Fibroblast of pulmonary artery (primary cell): ENCODE data around the gene HDDC3.

Experiments used
- DNase-seq: peaks from one replicate; pipeline ENCODE4 v3.0.0-alpha.2; 2010; ENCODE audit warnings: low read depth
- H3K4me3 ChIP-seq: replicated peaks from 2 replicates; pipeline ENCODE4 v1.5.1; 2011; ENCODE audit warnings: low read depth, mild to moderate bottlenecking, control low read depth, low read length, moderate library complexity
- TF ChIP-seq, protein P1 (sequence below): IDR thresholded peaks from 2 replicates; pipeline ENCODE4 v1.5.1; 2011; ENCODE audit warnings: mild to moderate bottlenecking, control low read depth, low read length, inconsistent platforms; ENCODE audit errors: missing control alignments

The HDDC3 gene

DNA sequence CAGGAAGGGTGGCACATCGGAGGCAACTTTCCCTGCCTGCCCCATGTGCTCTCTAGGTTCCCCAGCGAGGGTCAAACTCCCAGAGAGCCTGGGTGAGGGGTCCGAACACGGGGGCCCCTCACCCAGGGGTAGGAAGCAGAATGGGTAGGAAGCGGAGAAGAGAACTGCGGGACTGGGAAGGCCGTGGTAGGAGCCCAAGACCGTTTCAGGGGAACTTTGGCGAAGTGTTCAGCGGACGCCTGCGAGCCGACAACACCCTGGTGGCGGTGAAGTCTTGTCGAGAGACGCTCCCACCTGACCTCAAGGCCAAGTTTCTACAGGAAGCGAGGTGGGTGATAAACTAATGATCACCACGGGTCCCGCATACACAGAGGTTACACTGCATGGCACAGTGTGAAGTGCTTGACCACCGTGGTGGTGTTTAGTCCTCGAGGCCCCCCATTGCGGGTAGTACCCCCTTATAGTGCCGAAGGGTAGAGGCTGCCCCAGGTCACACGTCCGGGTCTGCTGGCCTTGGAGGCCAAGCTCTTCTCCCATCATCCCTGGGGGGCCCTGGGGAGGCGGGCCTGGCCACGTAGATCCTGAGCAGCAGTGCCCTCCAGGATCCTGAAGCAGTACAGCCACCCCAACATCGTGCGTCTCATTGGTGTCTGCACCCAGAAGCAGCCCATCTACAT lies 39.7 kb downstream of the HDDC3 start:
- DNase-seq: no peak
- TF ChIP-seq, protein P1, sequence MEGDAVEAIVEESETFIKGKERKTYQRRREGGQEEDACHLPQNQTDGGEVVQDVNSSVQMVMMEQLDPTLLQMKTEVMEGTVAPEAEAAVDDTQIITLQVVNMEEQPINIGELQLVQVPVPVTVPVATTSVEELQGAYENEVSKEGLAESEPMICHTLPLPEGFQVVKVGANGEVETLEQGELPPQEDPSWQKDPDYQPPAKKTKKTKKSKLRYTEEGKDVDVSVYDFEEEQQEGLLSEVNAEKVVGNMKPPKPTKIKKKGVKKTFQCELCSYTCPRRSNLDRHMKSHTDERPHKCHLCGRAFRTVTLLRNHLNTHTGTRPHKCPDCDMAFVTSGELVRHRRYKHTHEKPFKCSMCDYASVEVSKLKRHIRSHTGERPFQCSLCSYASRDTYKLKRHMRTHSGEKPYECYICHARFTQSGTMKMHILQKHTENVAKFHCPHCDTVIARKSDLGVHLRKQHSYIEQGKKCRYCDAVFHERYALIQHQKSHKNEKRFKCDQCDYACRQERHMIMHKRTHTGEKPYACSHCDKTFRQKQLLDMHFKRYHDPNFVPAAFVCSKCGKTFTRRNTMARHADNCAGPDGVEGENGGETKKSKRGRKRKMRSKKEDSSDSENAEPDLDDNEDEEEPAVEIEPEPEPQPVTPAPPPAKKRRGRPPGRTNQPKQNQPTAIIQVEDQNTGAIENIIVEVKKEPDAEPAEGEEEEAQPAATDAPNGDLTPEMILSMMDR: no peak
- H3K4me3 ChIP-seq: no peak overlapping the region

- no peak overlapping the region for H3K4me3 ChIP-seq
- TF ChIP-seq, protein P1: no peak
- DNase-seq: no peak
These were observed 40.3 kb downstream of the HDDC3 start for GRCh38 chr15:90892023-90892422.

- TF ChIP-seq, protein P1: no peak
- no peak for DNase-seq
- no peak overlapping the region for H3K4me3 ChIP-seq
These were observed 40.9 kb downstream of the HDDC3 start for GRCh38 chr15:90891346-90891949.

- H3K4me3 ChIP-seq: no peak overlapping the region
- TF ChIP-seq, protein P1: no peak
- DNase-seq: no peak
These were observed 41.5 kb downstream of the HDDC3 start for GRCh38 chr15:90890839-90891238.

DNA sequence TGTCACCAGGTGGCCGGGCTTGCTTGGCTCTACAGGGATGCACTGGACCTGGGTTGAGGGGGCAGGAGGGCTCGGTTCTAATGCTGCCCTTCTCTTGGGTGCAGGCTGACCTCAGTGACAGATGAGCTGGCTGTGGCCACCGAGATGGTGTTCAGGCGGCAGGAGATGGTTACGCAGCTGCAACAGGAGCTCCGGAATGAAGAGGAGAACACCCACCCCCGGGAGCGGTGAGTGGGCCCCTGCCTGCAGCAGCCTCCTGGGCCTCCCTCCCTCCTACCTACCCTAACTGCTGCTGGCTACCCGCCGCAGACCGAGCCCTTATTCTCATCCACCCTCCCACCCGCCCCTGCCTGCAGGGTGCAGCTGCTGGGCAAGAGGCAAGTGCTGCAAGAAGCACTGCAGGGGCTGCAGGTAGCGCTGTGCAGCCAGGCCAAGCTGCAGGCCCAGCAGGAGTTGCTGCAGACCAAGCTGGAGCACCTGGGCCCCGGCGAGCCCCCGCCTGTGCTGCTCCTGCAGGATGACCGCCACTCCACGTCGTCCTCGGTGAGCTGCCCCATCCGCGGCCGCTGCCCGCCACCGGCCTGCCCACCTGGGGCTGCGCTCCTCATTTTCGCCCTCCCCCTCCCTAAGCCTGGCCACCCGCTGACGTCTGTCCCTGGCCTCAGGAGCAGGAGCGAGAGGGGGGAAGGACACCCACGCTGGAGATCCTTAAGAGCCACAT lies 42.5 kb downstream of the HDDC3 start:
- TF ChIP-seq, protein P1: no peak
- H3K4me3 ChIP-seq: no peak overlapping the region
- DNase-seq: no peak

- TF ChIP-seq, protein P1: no peak
- no peak overlapping the region for H3K4me3 ChIP-seq
- no peak for DNase-seq
These were observed 43.0 kb downstream of the HDDC3 start for GRCh38 chr15:90889313-90889730.
